Activated CD4-positive, CD25-positive, alpha-beta regulatory T cell (primary cell): Measurements from ENCODE around the gene CCL18.
"Not testable (repeated sequence)": the region's sequence is repeated elsewhere in the genome, so short reads cannot be mapped to it uniquely, and the experiment has no call there.

ENCODE experiments used
- DNase-seq, 4 experiments: peaks; one replicate each; lab custom pipeline; 2025; lab: John Stamatoyannopoulos, UW

CCL18 gene

DNA sequence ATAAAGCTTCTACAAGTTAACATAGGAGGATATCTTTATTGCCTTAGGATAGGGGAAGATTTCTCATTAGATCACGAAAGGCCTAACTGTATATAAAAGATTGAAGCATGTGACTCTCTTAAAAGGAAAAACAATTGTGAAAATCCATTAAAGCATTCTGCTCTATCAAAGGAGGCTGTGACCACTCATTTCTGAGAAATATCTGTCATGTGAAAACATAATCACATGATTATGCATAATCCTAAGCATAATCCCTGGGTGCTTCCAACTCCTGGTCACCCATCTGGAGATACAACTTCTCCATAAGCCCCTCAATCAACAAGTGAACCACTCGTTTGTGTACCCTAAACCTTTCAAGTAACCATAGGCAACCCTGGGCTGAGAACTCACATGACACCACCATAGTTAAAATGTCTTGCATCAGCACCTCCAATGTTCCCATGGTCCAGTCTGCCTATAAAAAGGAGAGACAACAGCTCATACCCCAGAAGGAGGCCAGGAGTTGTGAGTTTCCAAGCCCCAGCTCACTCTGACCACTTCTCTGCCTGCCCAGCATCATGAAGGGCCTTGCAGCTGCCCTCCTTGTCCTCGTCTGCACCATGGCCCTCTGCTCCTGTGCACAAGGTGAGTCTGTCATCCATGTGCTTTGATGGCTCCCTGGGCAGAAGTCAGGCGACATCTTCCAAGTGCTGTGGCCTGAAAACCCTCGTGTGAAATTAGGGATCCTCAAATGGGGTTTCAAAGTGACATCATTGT, at the start of gene CCL18:
Gene CCL18, plus strand, starts transcription at position 487 of the 756 bp plus-strand sequence. Its CDS starts 71 bp downstream, at position 558.
- DNase-seq, result no peak

GRCh38 chr17:36014946-36015345, 49.1 kb upstream of the CCL18 start:
- DNase-seq, result no peak

GRCh38 chr17:36015895-36016294, 48.2 kb upstream of the CCL18 start:
- not testable (repeated sequence) for DNase-seq

GRCh38 chr17:36016555-36016954, 47.5 kb upstream of the CCL18 start:
- no peak for DNase-seq

DNA sequence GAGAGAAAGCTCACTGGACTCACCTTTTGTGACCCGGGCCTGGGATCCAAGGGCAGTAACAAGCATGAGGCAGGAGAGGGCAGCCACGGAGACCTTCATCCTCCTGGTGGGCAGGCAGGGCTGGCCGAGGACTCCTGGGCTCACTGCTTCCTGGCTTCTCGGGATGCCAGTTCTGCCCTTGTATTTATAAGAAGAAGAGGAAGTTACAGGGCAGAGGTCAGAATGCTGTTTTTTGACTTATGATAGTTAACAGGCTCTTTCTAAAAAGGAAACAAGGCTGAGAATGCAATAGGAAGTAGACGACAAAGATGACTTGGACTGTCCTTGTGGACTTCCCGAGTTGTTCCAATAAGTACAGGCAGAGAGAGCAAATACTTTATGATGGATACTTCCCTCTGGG, 46.3 kb upstream of the CCL18 start, which contains the start of gene CCL23:
Gene CCL23, minus strand, starts transcription at position 174 of the 400 bp plus-strand sequence. Its CDS starts 75 bp downstream, at position 99.
- DNase-seq, result no peak

DNA sequence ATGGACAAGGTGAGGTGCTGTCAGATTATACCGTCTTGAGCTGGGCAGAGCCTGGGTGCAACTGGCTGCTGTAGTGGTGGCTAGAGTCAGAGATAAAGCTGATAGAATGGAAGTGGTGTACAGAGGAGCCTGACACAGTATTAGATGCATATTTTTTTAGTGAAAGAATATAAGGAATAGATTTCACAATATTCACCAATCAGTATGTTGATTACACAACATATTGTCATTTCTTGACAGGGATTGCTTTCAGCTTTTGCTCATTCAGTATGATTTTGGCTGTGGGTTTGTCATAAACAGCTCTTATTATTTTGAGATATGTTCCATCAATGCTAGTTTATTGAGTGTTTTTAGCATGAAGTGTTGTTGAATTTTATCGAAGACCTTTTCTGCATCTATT, 44.6 kb upstream of the CCL18 start:
- no peak for DNase-seq

DNA sequence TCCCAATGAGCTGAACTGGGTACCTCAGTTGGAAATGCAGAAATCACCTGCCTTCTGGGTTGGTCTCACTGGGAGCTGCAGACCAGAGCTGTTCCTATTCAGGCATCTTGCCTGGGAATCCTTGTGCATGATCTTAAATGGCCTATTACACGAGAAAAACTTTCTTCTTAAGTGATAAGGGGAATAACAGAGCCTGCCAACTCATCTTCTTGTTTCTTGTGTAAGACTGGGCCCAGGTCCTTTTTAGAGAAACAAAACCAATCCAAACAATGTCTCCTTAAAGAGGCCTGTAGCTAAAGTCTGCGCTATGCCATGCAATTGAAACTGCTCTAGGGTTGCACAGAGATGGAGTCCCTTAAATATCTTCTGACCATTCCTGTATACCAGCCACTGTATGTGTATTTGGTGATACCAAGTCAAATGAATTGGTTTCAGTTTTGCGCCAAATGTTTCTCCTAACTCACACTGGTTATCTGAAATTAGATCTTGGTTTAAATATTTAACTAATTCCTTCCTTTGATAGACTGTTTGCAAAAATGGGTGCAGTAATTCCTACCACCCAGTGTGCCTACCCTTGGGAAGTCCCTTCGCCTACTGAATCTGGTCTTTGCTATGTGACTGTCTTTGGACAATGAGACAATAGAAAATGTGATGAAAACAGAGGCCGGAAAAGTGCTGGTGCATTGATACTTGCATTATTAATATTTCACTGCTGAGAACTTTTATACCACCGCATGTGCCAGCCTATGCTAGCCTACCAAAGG, 39.8 kb upstream of the CCL18 start:
- DNase-seq, result no peak

DNA sequence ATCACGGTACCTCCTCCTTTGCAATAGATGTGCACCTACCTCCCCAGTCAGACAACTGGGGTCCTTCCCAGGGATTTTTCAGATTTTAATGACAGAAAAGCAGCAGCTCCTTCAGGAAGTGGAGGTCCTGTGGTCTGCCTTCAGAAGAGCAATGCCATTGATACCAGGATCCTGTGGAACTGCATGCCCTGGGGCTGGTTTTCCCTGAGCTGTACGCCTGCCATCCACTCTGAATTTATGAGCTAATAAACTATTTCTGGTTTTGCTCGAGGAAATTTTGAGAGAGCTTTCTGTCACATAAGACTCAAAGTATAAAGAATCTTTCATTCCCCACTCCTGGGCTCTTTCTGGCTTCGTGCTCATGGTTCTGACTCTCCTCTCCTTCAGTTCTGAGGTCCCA, 36.3 kb upstream of the CCL18 start:
- no peak for DNase-seq

DNA sequence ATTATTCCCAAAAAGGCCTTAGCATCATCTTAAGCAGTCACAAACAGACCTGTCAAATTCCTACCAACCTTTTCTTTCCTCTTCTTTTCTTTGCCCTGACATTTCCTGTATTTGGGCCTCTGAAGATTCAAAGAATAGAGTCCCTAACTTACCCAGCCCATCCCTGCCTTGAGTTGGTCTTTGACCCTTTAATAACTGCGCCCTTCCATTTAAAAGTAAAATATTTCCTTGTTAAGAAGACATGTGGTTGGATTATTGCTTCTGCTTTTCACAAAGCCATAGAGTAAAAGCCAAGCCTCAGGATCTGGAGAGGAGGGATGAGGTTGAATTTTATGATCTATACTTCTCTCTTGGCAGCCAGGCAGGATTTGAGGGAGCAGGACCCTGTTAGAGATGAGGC, 33.1 kb upstream of the CCL18 start:
- DNase-seq, result no peak

DNA sequence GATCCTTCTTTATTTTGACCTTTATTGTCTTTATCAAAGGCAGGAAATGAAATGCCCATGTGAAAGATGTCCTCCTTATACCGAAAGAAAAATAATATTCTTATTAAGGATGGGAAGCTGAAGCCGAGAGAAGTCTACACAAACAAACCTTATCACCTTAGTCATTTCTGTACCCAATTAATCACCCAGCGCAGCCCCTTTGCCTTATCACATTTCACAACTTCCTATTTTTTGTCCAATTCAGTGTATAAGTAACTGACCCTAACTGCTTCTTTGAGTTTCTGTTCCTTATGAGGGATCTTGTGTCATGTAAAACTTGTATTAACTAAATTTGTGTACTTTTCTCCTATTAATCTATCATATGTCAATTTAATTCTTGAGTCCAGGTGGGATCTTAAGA, 29.9 kb upstream of the CCL18 start:
- DNase-seq, result no peak

- DNase-seq, result no peak
Observed at GRCh38 chr17:36036235-36036634, 27.8 kb upstream of the CCL18 start.

DNA sequence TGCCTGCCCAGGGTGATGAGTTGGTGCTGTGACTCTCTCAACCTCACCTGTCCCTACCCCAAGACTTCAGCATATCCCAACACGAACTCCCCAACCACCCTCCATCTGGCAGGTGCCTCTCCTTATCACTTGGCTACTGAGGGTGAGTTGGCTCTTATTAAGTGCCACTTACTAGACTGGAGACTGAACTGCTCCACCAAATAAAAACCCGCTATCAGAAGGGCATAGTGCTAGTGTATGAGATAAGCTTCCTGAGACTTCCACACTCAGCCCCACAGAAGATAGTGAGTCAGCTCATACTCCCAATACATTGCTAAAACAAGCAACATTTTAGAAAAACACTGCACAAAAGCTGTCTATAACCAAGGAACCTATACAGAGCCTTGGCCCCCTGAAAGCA, 16.0 kb upstream of the CCL18 start:
- no peak for DNase-seq

GRCh38 chr17:36049643-36050042, 14.4 kb upstream of the CCL18 start:
- no peak for DNase-seq

- DNase-seq, result no peak
Observed at GRCh38 chr17:36055171-36055570, 8.9 kb upstream of the CCL18 start.

DNA sequence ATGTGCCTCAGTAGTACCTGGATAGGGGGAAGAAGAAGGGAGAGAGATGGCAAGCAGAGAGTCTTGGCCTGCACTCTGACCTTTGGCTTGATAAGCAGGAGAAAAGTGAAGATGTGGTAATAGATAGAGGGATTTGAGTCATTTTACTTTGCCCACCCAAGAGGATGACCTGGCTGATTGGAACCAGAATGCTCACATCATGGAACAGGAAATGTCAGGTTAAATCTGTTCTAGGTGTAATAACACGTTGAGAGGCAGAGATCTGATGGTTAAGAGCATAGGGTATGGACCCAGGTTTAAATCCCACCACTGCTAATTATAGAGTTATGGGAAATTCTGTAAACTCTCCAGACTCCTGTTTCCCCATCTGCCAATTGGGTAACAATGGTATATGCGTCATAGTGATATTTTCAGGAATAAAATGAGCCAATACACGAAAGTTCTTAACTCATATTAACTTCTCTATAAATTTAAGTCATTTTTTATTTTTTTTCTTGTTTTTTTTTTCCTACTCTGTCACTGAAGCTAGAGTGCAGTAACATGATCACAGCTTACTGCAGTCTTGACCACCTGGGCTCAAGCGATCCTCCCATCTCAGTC, 8.1 kb upstream of the CCL18 start:
- DNase-seq, result no peak

- no peak for DNase-seq
Observed at GRCh38 chr17:36057911-36058310, 6.2 kb upstream of the CCL18 start.

DNA sequence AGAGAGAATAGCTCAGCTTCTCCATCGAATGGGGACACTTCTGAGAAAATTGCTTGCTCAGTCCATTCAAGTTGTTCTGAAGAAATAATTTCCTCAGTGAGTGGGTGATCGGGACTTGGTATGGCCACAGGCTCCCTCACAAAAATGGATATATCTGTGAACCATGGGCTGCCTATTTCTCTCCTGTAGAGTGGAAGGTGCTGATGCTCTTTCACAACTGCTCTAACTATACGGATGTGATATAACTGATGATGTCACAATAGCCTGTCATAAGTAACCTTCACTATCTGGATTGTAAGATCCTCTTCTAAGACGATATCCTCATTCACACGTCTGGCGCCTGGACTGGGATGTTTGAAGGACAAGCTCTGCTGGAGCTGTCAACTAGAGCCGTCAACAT, 4.7 kb upstream of the CCL18 start:
- DNase-seq, result no peak

DNA sequence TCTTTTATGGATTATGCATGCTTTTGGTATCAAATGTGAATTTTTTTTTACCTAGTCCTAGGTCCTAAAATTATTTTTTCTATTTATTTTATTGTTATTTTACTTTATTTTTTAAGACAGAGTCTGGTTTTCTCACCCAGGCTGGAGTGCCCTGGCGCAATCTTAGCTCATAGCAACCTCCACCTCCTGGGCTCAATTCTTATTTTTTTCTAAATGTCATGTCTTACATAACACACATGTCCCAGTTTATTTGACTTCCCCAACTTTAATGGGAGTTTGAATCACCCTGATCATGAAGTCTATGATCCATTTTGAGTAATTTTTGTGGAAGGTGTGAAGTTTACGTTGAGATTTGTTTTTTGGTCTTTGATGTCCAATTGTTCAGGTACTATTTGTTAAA, 3.3 kb upstream of the CCL18 start:
- no peak for DNase-seq

GRCh38 chr17:36066365-36066985, 2.4 kb downstream of the CCL18 start:
- DNase-seq, result no peak

DNA sequence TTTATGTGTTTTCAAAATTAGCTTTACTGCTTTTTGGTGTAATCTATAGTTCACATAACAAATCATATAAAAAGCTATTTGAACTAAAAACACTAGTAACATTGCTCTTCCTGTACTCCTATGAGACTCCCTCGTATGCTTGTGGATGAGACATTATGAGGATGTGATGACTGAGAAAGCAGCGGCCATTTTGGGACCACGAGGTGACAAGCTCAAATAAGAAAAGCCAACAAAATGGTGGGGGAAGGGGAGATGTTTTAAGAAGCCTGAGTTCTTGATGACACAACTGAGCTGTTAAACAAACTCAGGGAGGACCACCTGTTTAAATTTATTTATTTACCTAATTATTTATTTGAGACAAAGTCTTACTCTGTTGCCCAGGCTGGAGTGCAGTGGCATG, 4.5 kb downstream of the CCL18 start:
- DNase-seq, result no peak

- no peak for DNase-seq
Observed at GRCh38 chr17:36069136-36069535, 5.1 kb downstream of the CCL18 start.

DNA sequence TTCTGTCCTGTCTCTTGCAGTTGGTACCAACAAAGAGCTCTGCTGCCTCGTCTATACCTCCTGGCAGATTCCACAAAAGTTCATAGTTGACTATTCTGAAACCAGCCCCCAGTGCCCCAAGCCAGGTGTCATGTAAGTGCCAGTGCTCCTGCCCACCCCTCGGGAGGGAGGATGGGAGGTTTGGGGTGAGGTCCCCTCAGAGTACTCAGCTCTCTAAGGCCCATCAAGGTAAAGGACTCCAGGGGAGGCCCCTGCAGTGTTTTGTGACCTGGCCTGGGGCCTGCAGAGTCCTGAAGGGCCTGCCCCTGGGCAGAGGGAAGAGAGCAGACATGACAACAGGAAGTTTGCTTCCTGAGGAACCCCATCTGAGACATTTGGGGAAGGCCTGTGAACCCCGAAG, 6.4 kb downstream of the CCL18 start:
- no peak for DNase-seq

GRCh38 chr17:36071751-36072150, 7.7 kb downstream of the CCL18 start:
- DNase-seq, result no peak
